ENCODE results near the gene PTPRF. TPM values are rescaled to one million over a fixed set of nuclear protein-coding genes. Genes with fewer than 3 reads are reported as not detected.

Gene PTPRF
- total RNA-seq, 1 donor from 2014 or later = 145 TPM

DNA sequence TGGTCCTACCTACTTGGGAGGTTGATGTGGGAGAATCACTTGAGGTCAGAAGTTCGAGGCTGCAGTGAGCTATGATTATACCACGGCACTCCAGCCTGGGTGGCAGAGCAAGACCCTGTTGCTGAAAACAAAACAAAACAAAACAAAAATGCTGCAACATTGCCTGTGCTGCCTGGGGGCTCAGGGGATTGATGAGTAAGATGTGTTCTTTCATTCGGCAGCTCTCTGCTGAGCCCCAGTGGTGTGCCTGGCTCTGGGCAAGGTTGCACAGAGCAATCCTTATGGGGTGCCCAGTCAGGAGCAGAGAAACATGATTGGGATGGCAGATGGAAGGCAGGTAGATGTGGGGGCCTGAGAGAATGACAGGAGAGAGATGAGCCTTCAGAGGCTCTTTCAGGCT lies 90.7 kb downstream of the PTPRF start:
- TF ChIP-seq CTCF (IDR thresholded peaks at IDR 0.05; ENCODE audit: unreplicated experiment) = no peak
- no peak for DNase-seq (ENCODE audit: low spot score)
- Mint-ChIP-seq H3K27me3 (ENCODE audit: unreplicated experiment) (peaks cover 7% of the 10 kb centered on the region), H3K36me3 (ENCODE audit: low read depth, unreplicated experiment) (peaks cover 28% of the 10 kb centered on the region), H3K4me1 (ENCODE audit: unreplicated experiment) (peaks cover 4% of the 10 kb centered on the region), H3K27ac (ENCODE audit: unreplicated experiment) (no peak overlapping the region), H3K9me3 (ENCODE audit: unreplicated experiment) (no peaks in the 10 kb centered on the region), H3K4me3 (ENCODE audit: unreplicated experiment) (no peak overlapping the region)

GRCh38 chr1:43621861-43622260 lies 91.2 kb downstream of the PTPRF start:
- no peak overlapping the region for H3K27ac Mint-ChIP-seq (ENCODE audit: unreplicated experiment)
- H3K36me3 Mint-ChIP-seq (ENCODE audit: low read depth, unreplicated experiment) = peaks cover 24% of the 10 kb centered on the region
- DNase-seq (ENCODE audit: low spot score) = no peak
- H3K4me1 Mint-ChIP-seq (ENCODE audit: unreplicated experiment) = no peaks in the 10 kb centered on the region
- no peak for TF ChIP-seq CTCF (IDR thresholded peaks at IDR 0.05; ENCODE audit: unreplicated experiment)
- H3K9me3 Mint-ChIP-seq (ENCODE audit: unreplicated experiment) = no peaks in the 10 kb centered on the region
- peaks cover 5% of the 10 kb centered on the region for H3K27me3 Mint-ChIP-seq (ENCODE audit: unreplicated experiment)
- H3K4me3 Mint-ChIP-seq (ENCODE audit: unreplicated experiment) = no peak overlapping the region

DNA sequence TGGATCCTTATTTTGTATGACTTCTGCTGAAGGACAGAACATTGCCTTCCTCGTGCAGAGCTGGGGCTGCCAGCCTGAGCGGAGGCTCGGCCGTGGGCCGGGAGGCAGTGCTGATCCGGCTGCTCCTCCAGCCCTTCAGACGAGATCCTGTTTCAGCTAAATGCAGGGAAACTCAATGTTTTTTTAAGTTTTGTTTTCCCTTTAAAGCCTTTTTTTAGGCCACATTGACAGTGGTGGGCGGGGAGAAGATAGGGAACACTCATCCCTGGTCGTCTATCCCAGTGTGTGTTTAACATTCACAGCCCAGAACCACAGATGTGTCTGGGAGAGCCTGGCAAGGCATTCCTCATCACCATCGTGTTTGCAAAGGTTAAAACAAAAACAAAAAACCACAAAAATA lies 91.8 kb downstream of the PTPRF start:
- no peak for TF ChIP-seq CTCF (IDR thresholded peaks at IDR 0.05; ENCODE audit: unreplicated experiment)
- Mint-ChIP-seq H3K27ac (ENCODE audit: unreplicated experiment) (no peak overlapping the region), H3K27me3 (ENCODE audit: unreplicated experiment) (peaks cover 5% of the 10 kb centered on the region), H3K4me3 (ENCODE audit: unreplicated experiment) (peak overlapping the region; percentile 47), H3K9me3 (ENCODE audit: unreplicated experiment) (no peaks in the 10 kb centered on the region), H3K4me1 (ENCODE audit: unreplicated experiment) (no peaks in the 10 kb centered on the region), H3K36me3 (ENCODE audit: low read depth, unreplicated experiment) (peaks cover 24% of the 10 kb centered on the region)
- DNase-seq (ENCODE audit: low spot score) = no peak

DNA sequence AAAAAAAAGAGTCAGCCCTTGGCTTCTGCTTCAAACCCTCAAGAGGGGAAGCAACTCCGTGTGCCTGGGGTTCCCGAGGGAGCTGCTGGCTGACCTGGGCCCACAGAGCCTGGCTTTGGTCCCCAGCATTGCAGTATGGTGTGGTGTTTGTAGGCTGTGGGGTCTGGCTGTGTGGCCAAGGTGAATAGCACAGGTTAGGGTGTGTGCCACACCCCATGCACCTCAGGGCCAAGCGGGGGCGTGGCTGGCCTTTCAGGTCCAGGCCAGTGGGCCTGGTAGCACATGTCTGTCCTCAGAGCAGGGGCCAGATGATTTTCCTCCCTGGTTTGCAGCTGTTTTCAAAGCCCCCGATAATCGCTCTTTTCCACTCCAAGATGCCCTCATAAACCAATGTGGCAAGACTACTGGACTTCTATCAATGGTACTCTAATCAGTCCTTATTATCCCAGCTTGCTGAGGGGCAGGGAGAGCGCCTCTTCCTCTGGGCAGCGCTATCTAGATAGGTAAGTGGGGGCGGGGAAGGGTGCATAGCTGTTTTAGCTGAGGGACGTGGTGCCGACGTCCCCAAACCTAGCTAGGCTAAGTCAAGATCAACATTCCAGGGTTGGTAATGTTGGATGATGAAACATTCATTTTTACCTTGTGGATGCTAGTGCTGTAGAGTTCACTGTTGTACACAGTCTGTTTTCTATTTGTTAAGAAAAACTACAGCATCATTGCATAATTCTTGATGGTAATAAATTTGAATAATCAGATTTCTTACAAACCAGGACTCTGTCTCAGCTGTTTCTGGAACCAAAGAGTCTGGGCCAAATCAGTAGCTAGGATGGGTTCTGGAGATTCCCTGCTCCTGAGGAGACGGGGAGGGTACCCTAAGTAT lies 92.5 kb downstream of the PTPRF start:
- Mint-ChIP-seq H3K4me1 (ENCODE audit: unreplicated experiment) (no peaks in the 10 kb centered on the region), H3K27ac (ENCODE audit: unreplicated experiment) (no peak overlapping the region), H3K36me3 (ENCODE audit: low read depth, unreplicated experiment) (peaks cover 21% of the 10 kb centered on the region), H3K27me3 (ENCODE audit: unreplicated experiment) (peaks cover 5% of the 10 kb centered on the region), H3K9me3 (ENCODE audit: unreplicated experiment) (no peaks in the 10 kb centered on the region), H3K4me3 (ENCODE audit: unreplicated experiment) (no peak overlapping the region)
- no peak for TF ChIP-seq CTCF (IDR thresholded peaks at IDR 0.05; ENCODE audit: unreplicated experiment)
- DNase-seq (ENCODE audit: low spot score) = no peak

DNA sequence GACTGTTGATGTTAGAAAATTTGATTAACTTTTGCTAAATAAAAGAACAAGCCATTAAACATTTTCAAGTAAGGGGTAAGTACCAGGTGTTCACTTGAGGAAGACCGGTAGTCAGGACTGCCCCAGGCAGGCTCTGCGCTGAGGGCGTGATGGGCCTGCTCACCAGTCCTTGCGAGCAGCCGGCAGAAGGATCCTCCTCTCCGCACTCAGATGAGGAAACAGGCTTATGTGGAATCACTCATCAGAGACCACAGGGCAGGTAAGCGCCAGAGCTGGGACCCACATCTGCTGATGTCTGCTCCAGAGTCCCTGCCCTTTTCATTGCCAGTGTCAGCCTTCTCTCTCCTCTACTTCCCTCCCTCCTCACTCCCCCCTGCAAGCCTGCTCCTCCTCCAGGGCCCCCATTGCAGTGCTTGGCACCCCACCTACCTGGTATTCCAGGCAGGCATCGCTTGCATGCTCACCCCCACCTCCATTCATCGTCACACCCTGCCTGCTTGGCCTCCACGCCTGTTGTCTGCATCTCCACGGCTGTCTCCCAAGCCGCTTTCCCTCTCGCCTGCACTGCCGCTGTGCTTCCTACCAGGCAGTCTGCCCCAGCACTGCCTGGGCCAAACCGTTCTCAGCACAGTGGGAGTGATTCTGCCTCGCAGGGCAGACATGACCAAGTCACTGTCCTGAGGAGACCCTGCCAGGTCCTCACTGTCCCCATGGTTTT lies 94.5 kb downstream of the PTPRF start:
- no peaks in the 10 kb centered on the region for H3K9me3 Mint-ChIP-seq (ENCODE audit: unreplicated experiment)
- no peak overlapping the region for H3K27ac Mint-ChIP-seq (ENCODE audit: unreplicated experiment)
- peaks cover 5% of the 10 kb centered on the region for H3K27me3 Mint-ChIP-seq (ENCODE audit: unreplicated experiment)
- DNase-seq (ENCODE audit: low spot score) = no peak
- TF ChIP-seq CTCF (IDR thresholded peaks at IDR 0.05; ENCODE audit: unreplicated experiment) = no peak
- peaks cover 17% of the 10 kb centered on the region for H3K36me3 Mint-ChIP-seq (ENCODE audit: low read depth, unreplicated experiment)
- no peaks in the 10 kb centered on the region for H3K4me1 Mint-ChIP-seq (ENCODE audit: unreplicated experiment)
- no peak overlapping the region for H3K4me3 Mint-ChIP-seq (ENCODE audit: unreplicated experiment)
